NOMO-1 (cell line): ENCODE data around the gene HSF2BP.
A peak's percentile ranks its signal among the peaks of the same experiment; 100 is the strongest.
"Not testable (repeated sequence)": the region's sequence is repeated elsewhere in the genome, so short reads cannot be mapped to it uniquely, and the experiment has no call there.

Source experiments
- DNase-seq, 2 experiments: peaks; one replicate each; lab custom pipeline; 2025; ENCODE audit not compliant: unreplicated experiment in 2 of 2; lab: John Stamatoyannopoulos, UW

The HSF2BP gene

GRCh38 chr21:43653626-43654025 is 5.7 kb downstream of the HSF2BP start:
- no peak for DNase-seq

GRCh38 chr21:43652616-43653015 is 6.7 kb downstream of the HSF2BP start:
- DNase-seq, result no peak

GRCh38 chr21:43651926-43652325 is 7.4 kb downstream of the HSF2BP start:
- DNase-seq, result not testable (repeated sequence)

GRCh38 chr21:43648171-43648570 is 11.1 kb downstream of the HSF2BP start:
- DNase-seq, result no peak

GRCh38 chr21:43646550-43647260 is 12.6 kb downstream of the HSF2BP start:
- peak; percentile 71 to 78 for DNase-seq

GRCh38 chr21:43645976-43646375 is 13.3 kb downstream of the HSF2BP start:
- no peak for DNase-seq

GRCh38 chr21:43645136-43645891 is 14.0 kb downstream of the HSF2BP start:
- peak; percentile 89 to 91 for DNase-seq

- no peak for DNase-seq
These were observed 14.7 kb downstream of the HSF2BP start for GRCh38 chr21:43644609-43645008.

GRCh38 chr21:43644071-43644470 is 15.2 kb downstream of the HSF2BP start:
- DNase-seq, result no peak

GRCh38 chr21:43643193-43643592 is 16.1 kb downstream of the HSF2BP start:
- no peak for DNase-seq

GRCh38 chr21:43640400-43640799 is 18.9 kb downstream of the HSF2BP start:
- no peak for DNase-seq

- DNase-seq, result peak in 1 of 2 experiments; percentile 45
These were observed 19.6 kb downstream of the HSF2BP start for GRCh38 chr21:43639470-43640353.

GRCh38 chr21:43637530-43638158 is 21.6 kb downstream of the HSF2BP start:
- no peak for DNase-seq

GRCh38 chr21:43635436-43635835 is 23.9 kb downstream of the HSF2BP start:
- DNase-seq, result no peak

GRCh38 chr21:43634618-43635017 is 24.7 kb downstream of the HSF2BP start:
- DNase-seq, result no peak

- no peak for DNase-seq
These were observed 26.8 kb downstream of the HSF2BP start for GRCh38 chr21:43632373-43632905.

GRCh38 chr21:43631411-43632107 is 27.7 kb downstream of the HSF2BP start:
- DNase-seq, result no peak

GRCh38 chr21:43627527-43627926 is 31.8 kb downstream of the HSF2BP start:
- no peak for DNase-seq

- no peak for DNase-seq
These were observed 32.9 kb downstream of the HSF2BP start for GRCh38 chr21:43626390-43626789.

GRCh38 chr21:43624339-43624738 is 34.9 kb downstream of the HSF2BP start:
- DNase-seq, result no peak
